Liver (tissue), 9 donors: ENCODE results near the gene CCDC187. TPM values are rescaled to one million over a fixed set of nuclear protein-coding genes. Genes with fewer than 3 reads are reported as not detected.

ENCODE experiments used
- DNase-seq: peaks from one replicate; pipeline ENCODE4 v3.0.0-alpha.2; 2017; ENCODE audit warnings: low spot score
- H3K27ac ChIP-seq, 2 donors: one replicate each; pipeline ENCODE4 v1.7.0; 2013; ENCODE audit warnings: inconsistent platforms in 2 of 2, low read length in 2 of 2, control low read depth in 1 of 2, low read depth in 1 of 2, mild to moderate bottlenecking in 1 of 2
- H3K27me3 ChIP-seq, 4 donors: one replicate each; pipeline versions ENCODE4 v1.6.1 to v1.7.0; 2013; ENCODE audit warnings: low read length in 3 of 4, inconsistent platforms in 1 of 4, mild to moderate bottlenecking in 1 of 4, moderate library complexity in 1 of 4; ENCODE audit not compliant: control insufficient read depth in 4 of 4, insufficient read depth in 4 of 4
- H3K36me3 ChIP-seq, 4 donors: one replicate each; pipeline versions ENCODE4 v1.6.1 to v1.7.0; 2013; ENCODE audit warnings: low read length in 3 of 4, mild to moderate bottlenecking in 3 of 4, low read depth in 1 of 4, moderate library complexity in 1 of 4; ENCODE audit not compliant: control insufficient read depth in 4 of 4, insufficient read depth in 3 of 4
- H3K4me1 ChIP-seq, 4 donors: one replicate each; pipeline versions ENCODE4 v1.6.1 to v1.7.0; 2013; ENCODE audit warnings: low read length in 3 of 4, mild to moderate bottlenecking in 3 of 4, moderate library complexity in 1 of 4; ENCODE audit not compliant: control insufficient read depth in 4 of 4, insufficient read depth in 4 of 4
- H3K4me3 ChIP-seq, 3 donors: one replicate each; pipeline versions ENCODE4 v1.6.1 to v1.7.0; 2013; ENCODE audit warnings: low read length in 3 of 3, control low read depth in 1 of 3, low read depth in 1 of 3, mild to moderate bottlenecking in 1 of 3
- H3K9ac ChIP-seq, 2 donors: one replicate each; pipeline ENCODE4 v1.7.0; 2013; ENCODE audit warnings: low read length in 2 of 2, mild to moderate bottlenecking in 2 of 2, moderate library complexity in 2 of 2, control low read depth in 1 of 2, low read depth in 1 of 2
- H3K9me3 ChIP-seq, 4 donors: one replicate each; pipeline versions ENCODE4 v1.6.1 to v1.7.0; 2013; ENCODE audit warnings: low read length in 3 of 4; ENCODE audit not compliant: control insufficient read depth in 4 of 4
- ATF3 ChIP-seq: IDR thresholded peaks from 2 replicates; pipeline ENCODE4 v1.6.1; 2016; ENCODE audit warnings: antibody characterized with exemption
- CTCF ChIP-seq: fragments of 150-350 bp; IDR thresholded peaks from 2 replicates; pipeline ENCODE4 v1.5.1; 2017; ENCODE audit warnings: improper control_type of control experiment, low read depth, low read length; ENCODE audit not compliant: missing input control
- EGR1 ChIP-seq, 2 donors: IDR thresholded peaks; 2 replicates each; pipeline ENCODE4 v1.6.1; 2016 to 2018; ENCODE audit warnings: antibody characterized with exemption in 2 of 2, low read depth in 2 of 2
- FOXA1 ChIP-seq: IDR thresholded peaks from 2 replicates; pipeline ENCODE4 v1.6.1; 2016; ENCODE audit warnings: antibody characterized with exemption
- FOXA2 ChIP-seq: IDR thresholded peaks from 2 replicates; pipeline ENCODE4 v1.6.1; 2016; ENCODE audit warnings: antibody characterized with exemption
- GABPA ChIP-seq, 2 donors: IDR thresholded peaks in 1 of 2; conservative IDR thresholded peaks in 1 of 2; 2 replicates each; pipeline ENCODE4 v1.6.1; 2016; ENCODE audit warnings: antibody characterized with exemption in 2 of 2, mild to moderate bottlenecking in 1 of 2, moderate library complexity in 1 of 2
- HNF4A ChIP-seq, 2 donors: conservative IDR thresholded peaks; 2 replicates each; pipeline ENCODE4 v1.6.1; 2016; ENCODE audit warnings: antibody characterized with exemption in 2 of 2, mild to moderate bottlenecking in 2 of 2
- HNF4G ChIP-seq: IDR thresholded peaks from 2 replicates; pipeline ENCODE4 v1.6.1; 2016; ENCODE audit warnings: antibody characterized with exemption
- JUND ChIP-seq, 2 donors: IDR thresholded peaks; 2 replicates each; pipeline ENCODE4 v1.6.1; 2016; ENCODE audit warnings: antibody characterized with exemption in 2 of 2
- NR2F2 ChIP-seq: IDR thresholded peaks from 2 replicates; pipeline ENCODE4 v1.6.1; 2016; ENCODE audit warnings: antibody characterized with exemption
- RAD21 ChIP-seq, 2 donors: IDR thresholded peaks; 2 replicates each; pipeline ENCODE4 v1.6.1; 2016; ENCODE audit warnings: antibody characterized with exemption in 2 of 2, mild to moderate bottlenecking in 2 of 2
- REST ChIP-seq: IDR thresholded peaks from 2 replicates; pipeline ENCODE4 v1.6.1; 2016; ENCODE audit warnings: antibody characterized with exemption, mild to moderate bottlenecking
- RXRA ChIP-seq, 2 donors: IDR thresholded peaks; 2 replicates each; pipeline ENCODE4 v1.6.1; 2017 to 2018; ENCODE audit warnings: antibody characterized with exemption in 2 of 2, mild to moderate bottlenecking in 1 of 2
- SP1 ChIP-seq: IDR thresholded peaks from 2 replicates; pipeline ENCODE4 v1.6.1; 2018; ENCODE audit warnings: antibody characterized with exemption, mild to moderate bottlenecking
- TAF1 ChIP-seq: conservative IDR thresholded peaks from 2 replicates; pipeline ENCODE4 v1.6.1; 2016; ENCODE audit warnings: antibody characterized with exemption, mild to moderate bottlenecking
- YY1 ChIP-seq: IDR thresholded peaks from 2 replicates; pipeline ENCODE4 v1.6.1; 2016; ENCODE audit warnings: antibody characterized with exemption, mild to moderate bottlenecking
- ZBTB33 ChIP-seq: IDR thresholded peaks from 2 replicates; pipeline ENCODE4 v1.6.1; 2016; ENCODE audit warnings: antibody characterized with exemption
- WGBS: extraction: QIAGEN DNeasy Blood & Tissue Kit; methylation state at CpG from one replicate; pipeline ENCODE4 v1.1.7; 2013; 5-methylcytosine and 5-hydroxymethylcytosine counted together
- polyA plus RNA-seq, 2 donors: library from polyadenylated mRNA; stranded (reverse) in 1 of 2; unstranded in 1 of 2; fragments of 200-250 nt in 1 of 2; fragments of >200 nt in 1 of 2; fragmentation: Nextera tagmentation in 1 of 2; extraction: Ambion mirVana in 1 of 2; gene quantifications; one replicate each; pipeline versions ENCODE4 v1.2.1 to v1.2.3, GENCODE V29; 2013 to 2015
- total RNA-seq, 2 donors: library from RNA; depleted of rRNA; stranded (reverse); fragments of >200 nt; gene quantifications; one replicate each; pipeline ENCODE4 v1.2.3, GENCODE V29; 2014
- donor health status: healthy.
- donor health status: healthy.
- donor health status: healthy.
- donor health status: healthy.
- donor health status: healthy.

The CCDC187 gene
- total and polyA plus RNA-seq, 4 donors: 0.05 TPM; not detected in 3

- 55% methylated on average over 23 of the region's 23 CpGs for WGBS
- no peak for DNase-seq
- no peaks in the 10 kb centered on the region for H3K4me1 ChIP-seq
- H3K9ac ChIP-seq: no peak overlapping the region
- no peaks in the 10 kb centered on the region for H3K27me3 ChIP-seq
- TF ChIP-seq TAF1: no peak
- TF ChIP-seq JUND (IDR thresholded peaks at IDR 0.05): no peak
- no peak for TF ChIP-seq GABPA (IDR thresholded peaks at IDR 0.05 in 1 of 2, conservative IDR thresholded peaks at IDR 0.05 in 1 of 2)
- no peak for TF ChIP-seq HNF4A (conservative IDR thresholded peaks at IDR 0.05)
- no peak for TF ChIP-seq NR2F2
- no peak for TF ChIP-seq FOXA2
- TF ChIP-seq RXRA (IDR thresholded peaks at IDR 0.05): no peak
- TF ChIP-seq RAD21 (IDR thresholded peaks at IDR 0.05): no peak
- TF ChIP-seq SP1: no peak
- TF ChIP-seq CTCF: no peak
- TF ChIP-seq REST: no peak
- TF ChIP-seq HNF4G: no peak
- TF ChIP-seq EGR1 (IDR thresholded peaks at IDR 0.05; ENCODE audit: low read depth in 2 of 2): no peak
- no peak for TF ChIP-seq ATF3
- no peak for TF ChIP-seq FOXA1
- no peak for TF ChIP-seq YY1
- no peak for TF ChIP-seq ZBTB33
- no peak overlapping the region for H3K4me3 ChIP-seq
- no peak overlapping the region for H3K27ac ChIP-seq
- no peaks in the 10 kb centered on the region for H3K36me3 ChIP-seq
- peaks cover 0 to 8% (median 5%) of the 10 kb centered on the region in 4 donors for H3K9me3 ChIP-seq
These were observed 7.4 kb upstream of the CCDC187 start for GRCh38 chr9:136311051-136312008.
